SJSA1 (cell line): ENCODE measurements around the gene DCLRE1B. TPM values are rescaled to one million over a fixed set of nuclear protein-coding genes. Genes with fewer than 3 reads are reported as not detected.

Experiments
- DNase-seq, 2 experiments: peaks; one replicate each; pipeline ENCODE4 v3.0.0-alpha.2; 2015 to 2020; ENCODE audit warnings: low spot score in 2 of 2, low read depth in 1 of 2
- H3K27ac ChIP-seq: fragments of 250-450 bp; sonication (Bioruptor Pico); 2 replicates; pipeline ENCODE4 v1.5.1; 2020; ENCODE audit warnings: mild to moderate bottlenecking, moderate library complexity
- H3K27me3 ChIP-seq: fragments of 250-450 bp; sonication (Bioruptor Pico); replicated peaks from 2 replicates; pipeline ENCODE4 v1.5.1; 2020; ENCODE audit warnings: mild to moderate bottlenecking, moderate library complexity
- H3K36me3 ChIP-seq: fragments of 250-450 bp; sonication (Bioruptor Pico); 2 replicates; pipeline ENCODE4 v1.5.1; 2020; ENCODE audit warnings: mild to moderate bottlenecking
- H3K4me1 ChIP-seq: fragments of 250-450 bp; sonication (Bioruptor Pico); replicated peaks from 2 replicates; pipeline ENCODE4 v1.6.1; 2021; ENCODE audit warnings: mild to moderate bottlenecking
- H3K4me3 ChIP-seq: fragments of 250-450 bp; sonication (Bioruptor Pico); 2 replicates; pipeline ENCODE4 v1.5.1; 2020; ENCODE audit warnings: mild to moderate bottlenecking
- H3K9me3 ChIP-seq: fragments of 250-450 bp; sonication (Bioruptor Pico); replicated peaks from 2 replicates; pipeline ENCODE4 v1.5.1; 2020; ENCODE audit warnings: mild to moderate bottlenecking
- total RNA-seq: library from RNA; depleted of rRNA; stranded (reverse); fragments of >200 nt; shearing (Covaris generic); gene quantifications from 2 replicates; pipeline ENCODE4 v1.2.3, GENCODE V29; 2014; rRNA removed

DCLRE1B gene
- total RNA-seq, 1 experiment from 2014 or later, result 14.8 TPM

DNA sequence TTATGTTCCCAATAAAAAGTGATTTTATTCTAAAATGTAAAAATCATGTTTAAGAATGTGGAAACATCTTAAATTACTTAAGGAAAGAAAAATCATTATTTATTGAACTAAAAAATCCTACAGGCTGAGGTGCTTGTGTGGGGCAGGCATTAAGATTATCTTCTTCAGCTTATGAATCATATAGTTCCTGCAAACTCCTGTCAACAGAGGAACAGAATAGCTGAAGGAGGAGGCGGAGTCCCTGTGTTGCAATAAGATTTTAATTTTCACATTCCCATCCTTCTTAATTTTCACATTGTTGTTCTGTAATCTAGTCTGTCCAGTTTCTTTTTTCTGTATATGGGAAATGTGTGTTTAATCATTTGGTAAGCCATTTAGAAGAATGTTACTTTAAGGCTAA, 53.6 kb downstream of the DCLRE1B start:
- no peaks in the 10 kb centered on the region for H3K27me3 ChIP-seq
- no peaks in the 10 kb centered on the region for H3K9me3 ChIP-seq
- no peak overlapping the region for H3K27ac ChIP-seq
- H3K4me1 ChIP-seq, result no peaks in the 10 kb centered on the region
- no peak overlapping the region for H3K4me3 ChIP-seq
- peaks cover 78% of the 10 kb centered on the region for H3K36me3 ChIP-seq
- no peak for DNase-seq

DNA sequence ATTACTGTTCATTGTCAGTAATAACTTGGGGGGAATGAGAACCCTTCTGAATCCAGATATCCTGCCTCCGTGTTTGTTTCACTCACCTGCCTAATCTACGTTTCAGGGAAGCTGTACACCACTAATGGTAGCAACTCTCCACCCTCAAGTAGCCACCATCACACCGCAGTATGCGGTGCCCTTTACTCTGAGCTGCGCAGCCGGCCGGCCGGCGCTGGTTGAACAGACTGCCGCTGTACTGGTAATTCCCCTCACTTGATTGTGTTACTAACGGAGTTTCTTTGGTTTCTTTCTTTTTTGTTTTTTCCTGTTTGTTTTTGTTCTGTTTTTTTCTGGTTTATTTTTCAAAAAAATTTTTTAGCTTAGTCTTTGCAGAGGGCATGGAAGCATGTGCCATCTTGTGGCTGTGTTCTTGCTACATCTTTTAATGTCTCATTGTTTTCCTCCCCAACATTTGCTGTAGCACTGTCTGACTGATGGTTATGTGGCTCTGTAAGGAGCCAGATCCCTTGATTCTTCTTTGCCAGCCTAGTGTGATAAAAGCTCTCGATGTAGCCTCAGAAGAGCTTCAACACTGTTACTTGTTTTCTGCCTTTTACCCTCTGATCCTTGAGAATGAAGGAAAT, 58.3 kb downstream of the DCLRE1B start:
- Histone ChIP-seq H3K27me3 (no peaks in the 10 kb centered on the region), H3K27ac (no peak overlapping the region), H3K9me3 (no peaks in the 10 kb centered on the region), H3K4me3 (no peak overlapping the region), H3K4me1 (no peaks in the 10 kb centered on the region), H3K36me3 (peaks cover 89% of the 10 kb centered on the region)
- no peak for DNase-seq

Other genes starting within 250 kb of the DCLRE1B start
- 38.3 and 42.4 TPM in 2 replicates for gene PHTF1, start 145.8 kb upstream of the DCLRE1B start, total RNA-seq
- gene RSBN1, start 92.8 kb upstream of the DCLRE1B start, total RNA-seq, result 6.7 and 7.7 TPM in 2 replicates
- 0.72 and 1.5 TPM in 2 replicates for gene PTPN22, start 33.6 kb upstream of the DCLRE1B start, total RNA-seq
- 0.03 and 0.13 TPM in 2 replicates for gene BCL2L15, start 17.7 kb upstream of the DCLRE1B start, total RNA-seq
- gene AP4B1, start 527 bp upstream of the DCLRE1B start, total RNA-seq, result 17.3 and 23.4 TPM in 2 replicates
- gene HIPK1, start 24.0 kb downstream of the DCLRE1B start, total RNA-seq, result 28.4 and 42.0 TPM in 2 replicates
- gene OLFML3, start 74.1 kb downstream of the DCLRE1B start, total RNA-seq, result 55.2 and 58.2 TPM in 2 replicates
- gene SYT6, start 248.5 kb downstream of the DCLRE1B start, total RNA-seq, result not detected in 2 replicates